Measurements from ENCODE around the gene MAPKAPK2.
"Not testable (repeated sequence)": the region's sequence is repeated elsewhere in the genome, so short reads cannot be mapped to it uniquely, and the experiment has no call there.

MAPKAPK2 gene

DNA sequence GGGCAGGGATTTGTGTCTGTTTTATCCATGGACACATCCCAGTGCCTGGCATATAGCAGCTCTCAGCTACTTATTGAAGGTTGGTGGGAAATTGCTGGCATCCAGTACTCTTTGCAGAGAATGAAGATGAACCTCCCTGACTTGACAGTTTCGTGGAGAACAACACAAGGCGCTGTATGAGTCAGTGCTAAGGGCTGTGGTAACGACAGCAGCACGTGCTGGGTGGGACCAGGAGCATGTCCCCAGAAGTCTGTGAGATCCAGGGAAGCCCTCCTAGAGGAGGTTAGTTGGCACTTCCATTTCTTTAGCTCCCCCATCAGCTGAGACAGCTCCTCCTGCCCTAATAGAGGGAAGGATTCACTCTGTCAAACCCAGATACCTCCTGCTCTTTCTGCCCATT lies 60.0 kb downstream of the MAPKAPK2 start:
- DNase-seq (ENCODE audit: low spot score): no peak

GRCh38 chr1:206745301-206745700 lies 60.6 kb downstream of the MAPKAPK2 start:
- DNase-seq (ENCODE audit: low spot score): no peak

DNA sequence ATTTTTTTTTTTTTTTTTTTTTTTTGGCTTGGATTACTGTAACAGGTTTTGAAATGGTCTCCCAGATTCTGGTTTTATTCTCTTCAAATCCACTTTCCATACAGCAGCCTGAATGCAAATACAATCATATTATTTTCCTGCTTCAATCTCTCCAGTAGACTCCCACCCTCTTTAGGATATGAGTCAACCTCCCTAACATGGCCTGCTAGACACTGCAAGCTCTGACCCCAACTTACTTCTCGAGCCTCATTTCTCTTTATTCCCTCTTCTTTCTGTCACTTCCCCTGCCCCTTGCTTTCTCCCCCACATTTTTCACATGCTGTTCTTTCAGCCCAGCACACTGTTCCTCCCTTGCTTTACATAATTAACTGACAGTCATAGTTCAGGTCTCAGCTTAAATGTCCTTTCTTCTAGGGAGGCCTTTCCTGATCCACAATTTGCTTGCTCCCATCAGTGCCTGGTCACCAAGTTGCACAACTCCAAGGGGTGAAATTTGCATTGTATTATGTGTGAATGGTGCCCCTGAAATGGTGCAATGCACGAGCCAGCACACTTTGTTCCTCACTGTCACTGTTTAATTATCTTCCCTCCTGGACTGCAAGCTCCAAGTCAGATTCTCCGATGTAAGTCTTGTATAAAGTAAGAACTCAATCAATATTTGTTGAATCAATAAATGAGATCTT lies 63.8 kb downstream of the MAPKAPK2 start:
- no peak for DNase-seq (ENCODE audit: low spot score)

GRCh38 chr1:206751891-206752290 lies 67.2 kb downstream of the MAPKAPK2 start:
- DNase-seq (ENCODE audit: low spot score): no peak

GRCh38 chr1:206752481-206752880 lies 67.8 kb downstream of the MAPKAPK2 start:
- no peak for DNase-seq (ENCODE audit: low spot score)

DNA sequence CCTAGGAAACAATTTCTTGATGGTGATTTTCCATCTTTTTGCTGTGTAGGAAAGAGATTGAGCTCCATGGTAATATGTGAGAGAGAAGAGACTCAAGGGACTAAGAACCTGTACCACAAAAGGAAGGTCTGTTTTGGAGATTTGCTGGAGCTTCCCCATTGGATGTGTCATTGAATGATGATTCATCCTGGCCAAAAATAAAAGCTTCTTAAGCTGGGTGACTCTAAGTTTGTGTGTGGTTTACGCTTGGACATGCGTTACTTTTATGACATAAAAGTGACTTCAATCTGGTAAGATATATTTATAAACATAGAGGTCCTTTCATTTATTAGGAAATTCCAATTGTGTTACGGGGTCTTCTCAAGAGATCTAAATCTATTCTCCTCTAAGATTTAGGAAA lies 68.4 kb downstream of the MAPKAPK2 start:
- DNase-seq (ENCODE audit: low spot score): peak; percentile 66

- no peak for DNase-seq (ENCODE audit: low spot score)
These were observed 69.3 kb downstream of the MAPKAPK2 start for GRCh38 chr1:206754011-206754410.

DNA sequence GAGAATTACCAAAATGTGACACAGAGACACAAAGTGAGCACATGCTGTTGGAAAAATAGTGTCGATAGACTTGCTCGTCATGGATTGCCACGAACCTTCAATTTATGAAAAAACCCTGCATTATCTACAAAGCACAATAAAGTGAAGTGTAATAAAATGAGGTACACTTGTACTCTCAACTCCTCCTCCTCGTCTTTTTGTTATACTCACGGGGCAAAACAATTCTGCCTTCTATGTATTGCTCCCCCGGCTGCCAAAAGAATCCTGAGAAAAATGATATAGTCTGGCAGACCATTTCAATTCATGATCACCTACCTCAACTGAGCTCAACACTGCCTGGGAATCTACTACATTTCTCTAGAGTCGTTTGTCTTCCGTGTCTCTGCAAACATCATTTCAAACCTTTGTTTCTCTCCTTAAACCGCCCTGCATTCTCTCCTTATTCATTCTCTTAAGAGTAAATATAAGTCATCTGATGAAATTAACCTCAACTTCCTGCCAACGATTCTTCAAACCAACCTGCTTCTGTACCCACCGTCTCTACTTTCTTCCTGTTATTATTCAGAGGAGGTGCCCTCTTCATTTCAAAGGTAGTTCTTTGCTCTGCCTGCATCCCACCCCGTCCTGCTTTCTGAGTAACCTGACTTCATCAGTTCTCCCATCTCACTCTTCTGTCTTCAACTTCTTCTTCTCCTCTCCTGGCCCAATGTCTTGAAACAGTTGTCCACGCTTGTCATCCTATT lies 73.0 kb downstream of the MAPKAPK2 start:
- no peak for DNase-seq (ENCODE audit: low spot score)

DNA sequence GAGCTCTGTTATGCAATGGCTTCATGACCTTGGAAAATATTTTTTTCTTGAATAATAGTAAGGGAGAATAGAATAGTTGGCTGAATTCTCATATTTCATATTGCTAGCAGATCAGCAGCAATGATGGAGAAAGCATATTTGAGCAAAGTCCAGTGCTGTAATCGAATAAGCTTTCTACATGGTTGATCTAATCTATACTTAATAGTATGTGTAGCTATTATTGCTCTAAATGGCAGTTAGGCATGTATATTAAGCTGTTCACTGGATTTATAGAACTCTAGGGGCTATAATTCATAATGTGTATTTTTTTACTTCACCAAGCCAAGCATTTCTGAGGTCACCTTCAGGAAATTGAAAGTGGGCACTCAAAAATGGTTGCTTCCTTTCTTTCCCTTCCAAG lies 75.9 kb downstream of the MAPKAPK2 start:
- no peak for DNase-seq (ENCODE audit: low spot score)

DNA sequence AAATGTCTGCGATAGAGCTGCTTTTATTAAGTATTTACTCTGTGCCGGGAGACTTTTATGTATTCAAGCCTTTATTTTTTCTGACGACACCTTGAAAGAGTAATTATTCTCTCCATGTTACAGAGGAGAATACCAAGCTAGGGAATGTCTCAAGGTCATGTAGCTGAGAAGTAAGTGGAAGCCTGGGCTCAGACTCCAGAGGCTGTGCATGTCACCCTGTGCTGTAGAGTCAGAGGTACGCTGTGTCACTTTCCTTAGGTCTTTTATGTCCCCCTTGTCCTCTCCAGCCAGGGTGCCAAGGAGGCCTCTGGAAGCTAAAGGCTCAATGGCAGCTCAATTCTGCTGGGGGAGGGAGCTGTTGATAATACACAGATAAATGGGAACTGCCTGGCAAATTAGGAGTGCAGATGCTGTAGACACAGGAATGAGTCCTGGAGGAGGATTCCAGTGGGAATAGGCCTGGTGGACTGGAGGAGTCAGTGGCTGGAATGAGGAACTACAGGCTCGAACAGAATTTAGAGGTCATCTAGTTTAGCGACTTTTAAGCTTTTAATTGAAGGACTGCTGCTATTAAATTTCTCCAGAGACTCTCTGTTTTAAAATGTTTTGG lies 76.6 kb downstream of the MAPKAPK2 start:
- DNase-seq (ENCODE audit: low spot score): no peak

DNA sequence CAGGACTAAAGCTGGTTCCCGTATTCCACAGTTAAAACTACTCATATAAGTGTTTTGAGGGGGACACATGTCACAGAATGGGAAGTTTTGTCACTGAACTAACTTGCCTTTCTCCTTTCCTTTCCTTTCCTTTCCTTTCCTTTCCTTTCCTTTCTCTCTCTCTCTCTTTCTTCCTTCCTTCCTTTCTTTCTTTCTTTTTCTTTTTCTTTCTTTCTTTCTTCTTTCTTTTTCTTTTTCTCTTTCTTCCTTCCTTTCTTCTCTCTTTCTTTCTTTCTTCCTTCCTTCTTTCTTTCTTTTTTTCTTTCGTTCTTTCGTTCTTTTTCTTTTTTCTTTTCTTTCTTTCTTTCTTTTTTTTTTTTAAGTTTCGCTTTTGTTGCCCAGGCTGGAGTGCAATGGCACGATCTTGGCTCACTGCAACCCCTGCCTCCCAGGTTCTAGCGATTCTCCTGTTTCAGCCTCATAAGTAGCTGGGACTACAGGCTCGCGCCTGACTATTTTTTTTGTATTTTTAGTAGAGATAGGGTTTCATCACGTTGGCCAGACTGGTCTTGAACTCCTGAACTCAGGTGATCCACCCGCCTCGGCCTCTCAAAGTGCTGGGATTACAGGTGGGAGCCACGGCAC lies 78.1 kb downstream of the MAPKAPK2 start:
- not testable (repeated sequence) for DNase-seq (ENCODE audit: low spot score)

- DNase-seq (ENCODE audit: low spot score): not testable (repeated sequence)
These were observed 81.1 kb downstream of the MAPKAPK2 start for GRCh38 chr1:206765771-206766170.

DNA sequence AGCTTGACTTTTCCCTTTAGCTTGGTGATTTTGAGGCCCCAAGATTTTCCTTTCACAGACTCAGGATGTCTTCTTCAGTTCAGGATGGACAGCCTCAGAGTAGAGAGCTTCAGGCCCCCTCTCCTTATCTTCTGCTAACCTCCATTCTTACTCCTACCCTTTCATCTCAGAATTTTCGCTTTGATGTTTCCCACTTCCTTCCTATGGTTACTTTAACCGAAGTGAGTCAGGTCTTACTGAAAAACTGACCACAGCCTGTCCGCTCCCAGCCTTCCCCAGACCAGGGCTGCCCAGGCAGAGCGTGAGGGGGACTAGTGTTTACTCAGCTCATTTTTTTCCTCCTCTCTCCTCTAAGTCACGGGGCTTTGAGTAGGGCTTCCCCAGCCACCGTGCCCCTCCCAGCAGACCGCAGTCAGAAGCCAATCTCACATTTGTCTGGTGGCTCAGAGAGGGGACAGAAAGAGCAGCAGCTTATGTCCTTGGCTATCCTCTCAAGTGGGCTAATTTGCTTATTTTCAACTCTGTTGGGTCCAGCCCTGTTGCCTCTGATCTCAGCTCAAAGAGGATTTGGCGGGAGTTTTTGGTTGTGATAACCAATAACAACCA lies 81.6 kb downstream of the MAPKAPK2 start:
- DNase-seq (ENCODE audit: low spot score): peak; percentile 76

DNA sequence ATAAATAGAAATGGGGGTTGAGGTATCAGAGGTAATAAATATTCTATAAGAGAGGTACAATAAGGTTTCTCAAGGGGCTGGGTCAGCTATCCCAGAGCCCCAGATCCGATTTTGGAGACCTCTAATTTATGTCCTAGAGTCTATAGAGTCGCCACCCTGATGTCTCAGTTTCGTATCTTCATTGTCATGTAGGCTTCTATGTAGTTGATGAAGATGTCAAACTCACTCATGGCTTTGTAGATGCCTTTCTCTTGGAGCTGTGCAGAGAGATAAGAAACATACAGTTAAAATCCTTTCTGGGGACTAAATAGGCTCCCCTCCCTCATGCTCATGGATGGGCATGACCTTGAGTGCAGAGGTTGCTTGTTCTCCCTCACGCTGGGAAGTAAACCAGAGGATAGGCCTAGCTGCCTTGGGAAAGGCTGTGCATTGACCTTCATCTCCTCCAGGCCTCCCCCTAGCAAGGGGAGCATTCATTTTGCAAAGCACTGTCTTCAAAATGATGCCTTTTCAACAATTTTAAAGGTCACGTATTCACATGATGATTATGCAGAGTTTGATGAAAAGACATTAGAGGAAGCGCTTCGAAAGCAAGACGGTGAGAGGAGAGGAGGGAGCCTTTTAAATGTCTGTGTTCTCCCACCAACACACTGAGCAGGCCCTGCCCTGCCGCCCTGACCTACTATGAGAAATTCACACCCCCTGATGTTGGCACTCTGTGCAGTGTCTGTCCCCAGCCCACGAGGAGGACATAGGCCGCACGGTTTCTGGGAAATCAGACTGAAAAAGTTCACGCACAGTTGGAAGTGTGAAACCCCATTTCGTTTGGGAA lies 84.0 kb downstream of the MAPKAPK2 start:
- no peak for DNase-seq (ENCODE audit: low spot score)

DNA sequence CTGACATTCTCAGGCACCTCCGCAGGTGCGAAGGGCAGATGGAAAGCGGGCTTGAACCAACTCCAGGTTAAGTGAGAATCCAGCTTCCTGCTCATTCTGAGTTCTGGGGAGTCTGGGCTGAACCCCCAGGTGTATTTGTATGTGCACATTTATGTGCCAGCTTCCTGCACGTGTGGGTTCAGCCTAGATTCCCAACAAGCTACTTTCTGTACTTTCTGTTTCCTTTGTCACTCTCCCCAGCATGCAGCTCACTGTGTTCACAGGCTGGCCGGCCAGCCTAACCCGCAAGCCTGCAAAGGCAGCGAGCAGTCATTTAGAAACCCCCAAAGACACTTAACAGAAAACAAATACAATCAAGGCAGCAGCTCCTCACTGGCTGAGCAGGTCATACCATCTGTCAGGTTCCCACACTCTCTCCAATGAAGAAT lies 84.6 kb downstream of the MAPKAPK2 start:
- no peak for DNase-seq (ENCODE audit: low spot score)

DNA sequence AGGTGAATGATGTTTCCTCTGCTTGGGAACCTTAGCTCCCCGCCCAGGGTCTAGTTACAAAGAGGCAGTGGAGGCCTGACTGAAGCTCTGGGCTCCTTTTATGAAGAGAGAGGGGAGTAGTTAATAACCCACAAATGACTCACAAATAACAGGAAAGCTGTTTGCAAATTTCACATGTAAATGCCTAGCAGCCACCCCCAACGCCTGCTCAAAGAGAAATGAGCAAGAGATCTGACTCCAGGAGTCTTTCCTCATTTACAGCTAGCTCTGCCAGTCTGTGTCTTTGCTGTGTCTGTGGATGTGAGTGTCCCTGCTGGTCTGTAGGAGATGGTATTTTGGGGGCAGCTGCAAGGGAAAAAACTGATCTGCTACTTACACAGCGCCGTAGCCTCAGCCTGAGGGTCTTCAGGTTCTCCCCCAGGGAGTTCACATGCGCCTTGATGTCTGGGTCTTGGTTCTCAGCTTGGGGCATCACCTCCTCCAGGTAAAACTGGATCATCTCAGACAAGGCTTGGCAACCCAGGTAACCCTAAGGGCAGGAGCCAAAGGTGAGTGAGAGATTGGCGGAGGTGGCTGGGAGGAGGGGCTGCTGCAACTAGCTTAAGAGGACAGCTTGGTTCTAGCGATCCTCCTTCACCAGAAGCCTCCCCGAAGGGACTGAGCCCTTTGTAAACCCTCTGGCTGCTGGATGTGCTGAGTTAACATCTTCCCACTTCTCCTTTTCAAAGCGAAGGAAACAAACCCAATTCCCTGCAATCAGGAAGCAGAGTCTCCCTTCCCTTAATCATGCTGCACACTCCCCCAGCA lies 86.0 kb downstream of the MAPKAPK2 start, which contains the start of gene IL19:
IL19 (plus strand) TSS at position 243 of the 807 bp plus-strand sequence. CDS start 65,890 bp downstream, outside the sequence.
- peak; percentile 75 for DNase-seq (ENCODE audit: low spot score)

DNA sequence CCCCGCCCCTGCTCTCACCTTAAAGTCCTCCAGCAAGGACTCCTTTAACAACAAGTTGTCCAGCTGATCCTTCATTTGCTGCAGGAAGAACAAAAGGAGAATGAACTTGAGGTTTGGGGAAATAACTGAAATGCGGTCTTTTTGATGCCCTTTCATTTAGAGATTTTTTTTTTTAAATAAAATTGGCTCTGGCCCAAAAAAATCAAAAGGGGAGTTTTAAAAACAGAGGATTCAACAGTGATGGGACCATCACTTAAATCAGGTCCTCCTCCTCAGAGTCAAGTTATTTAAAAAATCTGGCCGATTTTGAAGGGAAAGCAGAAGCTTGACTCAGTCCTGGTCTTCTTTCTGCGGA lies 86.6 kb downstream of the MAPKAPK2 start:
- DNase-seq (ENCODE audit: low spot score): no peak

DNA sequence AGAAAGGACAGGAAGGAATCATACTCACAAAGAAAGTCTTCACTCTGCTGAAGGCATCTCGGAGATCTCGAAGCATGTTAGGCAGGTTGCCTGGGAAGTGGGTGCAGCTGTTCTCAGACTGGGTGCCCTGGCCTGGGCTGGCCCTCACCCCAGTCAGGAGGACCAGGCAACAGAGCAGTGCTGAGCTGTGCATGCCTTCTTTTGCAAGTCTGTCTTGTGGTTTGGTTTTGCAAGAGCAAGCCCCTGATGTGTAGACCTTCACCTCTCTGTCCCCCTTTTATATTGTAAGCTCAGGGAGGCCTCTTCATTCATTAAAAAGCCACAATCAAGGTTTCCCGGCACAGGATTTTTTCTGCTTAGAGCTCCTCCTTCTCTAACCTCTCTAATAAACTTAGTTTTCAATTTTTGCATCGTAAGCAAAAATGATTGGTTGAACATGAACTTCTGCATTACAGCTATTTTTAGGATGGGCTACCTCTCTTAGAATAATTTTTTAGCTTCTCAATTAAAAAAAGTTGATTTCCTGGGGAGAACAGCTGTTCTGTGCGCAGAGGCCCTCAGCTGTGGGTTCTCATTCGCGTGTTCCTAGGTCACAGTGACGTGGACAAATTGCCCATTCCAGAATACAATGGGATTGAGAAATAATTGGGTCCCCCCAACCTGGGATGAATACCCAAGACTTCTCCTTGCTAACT lies 87.7 kb downstream of the MAPKAPK2 start, which contains the start of gene IL10:
IL10 (minus strand) TSS at position 252 of the 695 bp plus-strand sequence; CDS start at position 193, 59 bp downstream.
- DNase-seq (ENCODE audit: low spot score): no peak

GRCh38 chr1:206774093-206774492 lies 89.4 kb downstream of the MAPKAPK2 start:
- no peak for DNase-seq (ENCODE audit: low spot score)

- no peak for DNase-seq (ENCODE audit: low spot score)
These were observed 91.5 kb downstream of the MAPKAPK2 start for GRCh38 chr1:206776229-206776628.
